ENCODE results near the gene C19orf44.
"Not testable (repeated sequence)": the region's sequence is repeated elsewhere in the genome, so short reads cannot be mapped to it uniquely, and the experiment has no call there.

The C19orf44 gene

GRCh38 chr19:16495982-16496612, at the start of gene C19orf44, which contains the start of gene CALR3:
TSS of gene C19orf44 (plus strand) at chr19:16496394. CDS start at chr19:16500793, 4,399 bp downstream.
TSS of gene CALR3 (minus strand) at chr19:16496167. CDS start at chr19:16496129, 38 bp downstream.
- no peaks in the 10 kb centered on the region for H3K9me3 Mint-ChIP-seq
- H3K27ac Mint-ChIP-seq = peak within 1 kb of the TSS; percentile 83
- H3K4me3 Mint-ChIP-seq = peak within 1 kb of the TSS; percentile 90
- H3K36me3 Mint-ChIP-seq (ENCODE audit: low read depth) = peaks cover 3% of the 10 kb centered on the region
- no peaks in the 10 kb centered on the region for H3K27me3 Mint-ChIP-seq
- peaks cover 25% of the 10 kb centered on the region for H3K4me1 Mint-ChIP-seq (ENCODE audit: low read depth)

GRCh38 chr19:16446724-16447368, 49.3 kb upstream of the C19orf44 start:
- Mint-ChIP-seq H3K36me3 (ENCODE audit: low read depth) (peaks cover 24% of the 10 kb centered on the region), H3K9me3 (no peaks in the 10 kb centered on the region), H3K27ac (peak overlapping the region; percentile 91), H3K4me3 (peak overlapping the region; percentile 18), H3K27me3 (no peaks in the 10 kb centered on the region), H3K4me1 (ENCODE audit: low read depth) (peaks cover 82% of the 10 kb centered on the region)

- Mint-ChIP-seq H3K36me3 (ENCODE audit: low read depth) (peaks cover 22% of the 10 kb centered on the region), H3K4me1 (ENCODE audit: low read depth) (peaks cover 65% of the 10 kb centered on the region), H3K4me3 (peak overlapping the region; percentile 41), H3K27ac (peak overlapping the region; percentile 89)
- H3K9me3 Mint-ChIP-seq, H3K27me3 Mint-ChIP-seq: not testable (repeated sequence)
Observed at GRCh38 chr19:16448872-16449271, 47.3 kb upstream of the C19orf44 start.

- H3K36me3 Mint-ChIP-seq (ENCODE audit: low read depth) = peaks cover 16% of the 10 kb centered on the region
- no peaks in the 10 kb centered on the region for H3K9me3 Mint-ChIP-seq
- peak overlapping the region; percentile 41 for H3K4me3 Mint-ChIP-seq
- H3K4me1 Mint-ChIP-seq (ENCODE audit: low read depth) = peaks cover 60% of the 10 kb centered on the region
- no peaks in the 10 kb centered on the region for H3K27me3 Mint-ChIP-seq
- peak overlapping the region; percentile 89 for H3K27ac Mint-ChIP-seq
Observed at GRCh38 chr19:16449330-16449961, 46.7 kb upstream of the C19orf44 start.

DNA sequence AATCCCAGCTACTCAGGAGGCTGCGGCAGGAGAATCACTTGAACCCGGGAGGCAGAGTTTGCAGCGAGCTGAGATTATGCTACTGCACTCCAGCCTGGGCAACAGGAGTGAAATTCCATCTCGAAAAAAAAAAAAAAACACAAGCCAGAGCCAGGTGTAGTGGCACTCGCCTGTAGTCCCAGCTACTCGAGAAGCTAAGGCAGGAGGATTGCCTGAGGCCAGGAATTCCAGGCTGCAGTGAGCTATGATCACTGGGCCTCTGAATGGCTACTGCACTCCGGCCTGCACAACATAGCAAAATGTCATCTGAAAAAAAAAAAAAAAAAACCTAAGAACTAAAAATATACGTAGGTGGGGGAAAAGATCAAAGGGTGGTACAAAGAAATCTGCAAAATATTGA, 43.9 kb upstream of the C19orf44 start:
- H3K4me1 Mint-ChIP-seq (ENCODE audit: low read depth) = peaks cover 41% of the 10 kb centered on the region
- H3K36me3 Mint-ChIP-seq (ENCODE audit: low read depth) = peaks cover 16% of the 10 kb centered on the region
- H3K4me3 Mint-ChIP-seq = no peak overlapping the region
- no peaks in the 10 kb centered on the region for H3K27me3 Mint-ChIP-seq
- no peak overlapping the region for H3K27ac Mint-ChIP-seq
- H3K9me3 Mint-ChIP-seq = no peaks in the 10 kb centered on the region

- Mint-ChIP-seq H3K36me3 (ENCODE audit: low read depth) (peaks cover 9% of the 10 kb centered on the region), H3K27ac (no peak overlapping the region), H3K27me3 (no peaks in the 10 kb centered on the region), H3K4me3 (no peak overlapping the region), H3K9me3 (no peaks in the 10 kb centered on the region), H3K4me1 (ENCODE audit: low read depth) (peaks cover 42% of the 10 kb centered on the region)
Observed at GRCh38 chr19:16454351-16454918, 41.8 kb upstream of the C19orf44 start.

DNA sequence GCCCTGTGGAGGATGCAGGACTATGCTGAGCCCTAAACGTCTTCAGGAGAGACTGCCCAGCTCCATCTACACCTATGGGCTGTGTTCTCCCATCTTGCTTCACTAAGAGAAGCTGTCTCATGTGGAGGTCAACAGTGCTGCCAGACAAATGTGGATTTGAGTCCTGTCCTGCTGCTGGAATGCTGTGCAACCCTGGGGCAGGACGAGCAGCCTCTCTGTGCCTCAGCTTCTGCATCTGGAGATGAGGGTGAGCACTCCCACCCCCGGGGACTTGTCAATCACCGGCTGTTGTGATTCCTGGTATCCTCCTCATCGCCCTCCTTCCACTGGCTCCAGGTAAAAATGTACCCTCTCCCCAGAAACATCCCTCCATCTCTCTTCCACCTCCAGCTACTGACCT, 40.7 kb upstream of the C19orf44 start:
- no peak overlapping the region for H3K4me3 Mint-ChIP-seq
- H3K27ac Mint-ChIP-seq = no peak overlapping the region
- H3K36me3 Mint-ChIP-seq (ENCODE audit: low read depth) = peaks cover 4% of the 10 kb centered on the region
- H3K27me3 Mint-ChIP-seq = no peaks in the 10 kb centered on the region
- H3K9me3 Mint-ChIP-seq = no peaks in the 10 kb centered on the region
- peaks cover 44% of the 10 kb centered on the region for H3K4me1 Mint-ChIP-seq (ENCODE audit: low read depth)

DNA sequence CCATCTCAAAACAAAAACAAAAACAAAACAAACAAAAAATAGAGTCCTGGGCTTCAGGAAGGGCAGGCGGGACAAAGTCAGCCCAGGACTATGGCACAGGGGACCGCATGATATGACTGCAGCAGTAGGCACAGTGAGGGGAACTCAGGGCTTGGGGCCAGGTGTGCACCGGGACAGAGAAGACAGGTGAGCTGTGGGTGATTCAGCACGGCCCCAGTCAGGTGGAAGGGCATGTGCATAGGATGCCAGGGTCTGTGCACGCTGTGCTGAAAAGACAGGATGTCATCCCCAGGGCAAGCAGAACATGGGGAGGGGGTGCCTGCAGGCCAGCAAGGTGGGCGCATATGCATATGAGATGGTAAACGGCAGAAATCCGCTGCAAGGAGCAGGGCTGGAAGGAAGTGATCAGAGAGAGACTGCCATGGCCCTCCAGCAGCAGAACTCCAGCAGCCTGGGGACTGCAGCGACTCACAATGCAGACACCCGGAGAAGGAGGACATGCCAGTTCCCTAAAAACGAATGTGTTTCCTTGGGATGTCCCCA, 39.5 kb upstream of the C19orf44 start:
- Mint-ChIP-seq H3K9me3 (no peaks in the 10 kb centered on the region), H3K27me3 (no peaks in the 10 kb centered on the region), H3K27ac (peak overlapping the region; percentile 64), H3K36me3 (ENCODE audit: low read depth) (no peaks in the 10 kb centered on the region), H3K4me3 (peak overlapping the region; percentile 64), H3K4me1 (ENCODE audit: low read depth) (peaks cover 40% of the 10 kb centered on the region)

GRCh38 chr19:16457195-16457953, 38.8 kb upstream of the C19orf44 start:
- Mint-ChIP-seq H3K36me3 (ENCODE audit: low read depth) (no peaks in the 10 kb centered on the region), H3K4me3 (peak overlapping the region; percentile 64), H3K9me3 (no peaks in the 10 kb centered on the region), H3K27me3 (no peaks in the 10 kb centered on the region), H3K4me1 (ENCODE audit: low read depth) (peaks cover 40% of the 10 kb centered on the region), H3K27ac (peak overlapping the region; percentile 64)

GRCh38 chr19:16457954-16458331, 38.3 kb upstream of the C19orf44 start:
- no peaks in the 10 kb centered on the region for H3K36me3 Mint-ChIP-seq (ENCODE audit: low read depth)
- no peaks in the 10 kb centered on the region for H3K27me3 Mint-ChIP-seq
- H3K27ac Mint-ChIP-seq = peak overlapping the region; percentile 15
- no peak overlapping the region for H3K4me3 Mint-ChIP-seq
- no peaks in the 10 kb centered on the region for H3K9me3 Mint-ChIP-seq
- peaks cover 43% of the 10 kb centered on the region for H3K4me1 Mint-ChIP-seq (ENCODE audit: low read depth)

DNA sequence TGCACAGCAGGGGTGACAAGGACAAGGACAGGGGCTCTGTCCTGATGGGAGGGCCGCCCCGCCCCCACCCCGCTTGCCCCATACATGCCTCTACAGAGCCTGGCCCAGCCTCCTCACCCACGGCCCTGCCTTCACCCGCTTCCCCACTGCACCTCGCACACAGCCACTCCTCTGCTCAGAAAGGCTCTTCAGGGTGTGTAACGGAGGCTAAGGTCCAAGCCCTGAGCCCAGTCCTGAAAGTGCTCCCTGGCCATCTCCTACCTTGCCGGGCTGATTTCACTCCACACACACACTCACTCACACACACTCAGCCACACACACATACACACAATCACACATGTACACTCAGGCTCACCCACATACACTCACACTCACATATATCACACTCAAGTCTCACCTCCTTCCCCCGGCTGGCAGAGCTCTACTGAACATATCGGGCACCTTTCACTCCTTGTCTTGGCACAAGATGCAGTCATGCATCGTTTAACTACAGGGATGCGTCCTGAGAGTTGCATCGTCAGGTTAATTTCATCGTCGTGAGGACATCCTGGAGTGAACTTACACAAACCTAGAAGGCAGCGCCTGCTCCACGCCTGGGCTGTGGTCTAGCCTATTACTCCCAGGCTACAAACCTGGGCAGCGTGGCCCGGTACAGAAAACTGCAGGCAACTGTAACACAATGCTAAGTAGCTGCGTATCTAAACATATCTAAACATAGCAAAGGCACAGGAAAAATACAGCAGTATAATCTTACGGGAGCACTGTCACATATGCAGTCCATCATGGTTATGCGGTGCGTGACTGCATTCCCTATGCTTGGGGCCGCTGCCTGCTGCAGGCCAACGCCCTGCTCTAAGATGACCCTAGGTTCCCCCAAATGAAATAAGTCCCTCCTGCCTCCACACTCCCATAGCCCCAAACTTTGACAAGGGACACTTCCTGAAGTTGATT, 37.5 kb upstream of the C19orf44 start:
- Mint-ChIP-seq H3K9me3 (no peaks in the 10 kb centered on the region), H3K27ac (no peak overlapping the region), H3K4me3 (no peak overlapping the region), H3K4me1 (ENCODE audit: low read depth) (peaks cover 50% of the 10 kb centered on the region), H3K27me3 (no peaks in the 10 kb centered on the region), H3K36me3 (ENCODE audit: low read depth) (peaks cover 5% of the 10 kb centered on the region)

DNA sequence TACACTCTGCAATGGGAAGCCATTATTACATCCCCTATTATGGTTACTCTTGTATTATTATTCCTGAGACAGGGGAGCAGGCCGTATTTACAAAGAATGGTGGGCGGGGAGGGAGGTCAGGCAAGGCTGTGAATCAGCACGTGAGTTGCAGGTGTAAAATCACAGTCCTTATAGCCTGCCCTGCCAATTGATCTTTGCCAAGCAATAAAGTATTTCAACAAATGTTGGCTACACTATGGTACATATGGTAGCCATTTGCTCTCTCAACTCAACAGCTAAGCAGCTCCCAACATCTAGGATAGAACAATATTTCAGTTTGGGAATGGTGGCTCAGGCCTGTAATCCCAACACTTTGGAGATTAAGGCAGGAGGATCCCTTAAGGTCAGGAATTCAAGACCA, 36.5 kb upstream of the C19orf44 start:
- peaks cover 60% of the 10 kb centered on the region for H3K4me1 Mint-ChIP-seq (ENCODE audit: low read depth)
- no peaks in the 10 kb centered on the region for H3K9me3 Mint-ChIP-seq
- no peaks in the 10 kb centered on the region for H3K27me3 Mint-ChIP-seq
- peaks cover 5% of the 10 kb centered on the region for H3K36me3 Mint-ChIP-seq (ENCODE audit: low read depth)
- H3K4me3 Mint-ChIP-seq = no peak overlapping the region
- H3K27ac Mint-ChIP-seq = no peak overlapping the region

DNA sequence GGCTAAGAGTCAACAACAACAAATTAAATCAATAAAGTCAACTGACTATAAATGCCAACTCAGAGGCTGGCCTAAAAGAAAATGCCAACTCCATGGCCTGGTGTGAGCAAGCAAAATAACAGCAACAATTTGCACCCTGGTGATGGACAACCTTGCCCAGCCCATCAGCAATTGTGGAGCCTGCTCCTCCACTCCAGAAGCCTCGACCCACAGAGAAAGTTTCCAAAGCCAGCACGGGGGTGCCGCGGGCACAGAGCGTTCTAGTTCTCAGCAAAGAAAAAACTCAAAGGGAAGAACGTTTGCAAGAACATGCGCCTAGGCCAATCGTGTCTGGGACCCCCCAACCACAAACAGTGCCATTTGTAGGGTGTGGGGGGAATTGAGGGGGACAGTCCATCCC, 35.7 kb upstream of the C19orf44 start:
- no peak overlapping the region for H3K4me3 Mint-ChIP-seq
- H3K27ac Mint-ChIP-seq = no peak overlapping the region
- peaks cover 5% of the 10 kb centered on the region for H3K36me3 Mint-ChIP-seq (ENCODE audit: low read depth)
- no peaks in the 10 kb centered on the region for H3K9me3 Mint-ChIP-seq
- H3K27me3 Mint-ChIP-seq = no peaks in the 10 kb centered on the region
- peaks cover 61% of the 10 kb centered on the region for H3K4me1 Mint-ChIP-seq (ENCODE audit: low read depth)

Data from stimulated activated naive CD8-positive, alpha-beta T cell treated with anti-CD3 and anti-CD28 coated beads, Interleukin-15, Interleukin-2, amounts not matched to agents 100 ng/mL and 50 ng/mL, for 24 hours (primary cell).